ENCODE measurements around the gene EP400. TPM values are rescaled to one million over a fixed set of nuclear protein-coding genes. Genes with fewer than 3 reads are reported as not detected.

The EP400 gene
- total and polyA plus RNA-seq, 8 donors, result 5.2 to 39.8 (median 21.6) TPM

- no peak overlapping the region for H3K27ac ChIP-seq
- H3K4me1 ChIP-seq, result peaks cover 4 to 15% (median 8%) of the 10 kb centered on the region in 4 donors
- no peaks in the 10 kb centered on the region for H3K9me3 ChIP-seq
- no peaks in the 10 kb centered on the region for H3K27me3 ChIP-seq
- no peak for TF ChIP-seq CTCF (IDR thresholded peaks at IDR 0.05)
- 95 to 99% (median 97%) methylated on average over 10 of the region's 10 CpGs for WGBS, 5 donors
- peaks cover 24 to 63% (median 61%) of the 10 kb centered on the region in 4 donors for H3K36me3 ChIP-seq
- no peak overlapping the region for H3K4me3 ChIP-seq
- intact Hi-C loops (cut with DNase I; ENCODE audit: low total_unique reads), result no loop called here
- DNase-seq, result peak in 1 of 2 donors; percentile 1
These were observed 5.9 kb upstream of the EP400 start for GRCh38 chr12:131943876-131944275.

- no peaks in the 10 kb centered on the region for H3K9me3 ChIP-seq
- no peak overlapping the region for H3K4me3 ChIP-seq
- peaks cover 24 to 55% (median 52%) of the 10 kb centered on the region in 4 donors for H3K36me3 ChIP-seq
- DNase-seq, result peak in 1 of 2 donors; percentile 21
- H3K27me3 ChIP-seq, result no peaks in the 10 kb centered on the region
- WGBS, 5 donors, result 89 to 95% (median 93%) methylated on average over 30 to 35 of the region's 35 CpGs
- TF ChIP-seq POLR2A (IDR thresholded peaks at IDR 0.05), result no peak
- TF ChIP-seq CTCF (IDR thresholded peaks at IDR 0.05), result no peak
- no peak for TF ChIP-seq EP300 (IDR thresholded peaks at IDR 0.05)
- TF ChIP-seq POLR2AphosphoS5 (IDR thresholded peaks at IDR 0.05), result no peak
- H3K4me1 ChIP-seq, result peaks cover 9 to 21% (median 13%) of the 10 kb centered on the region in 4 donors
- intact Hi-C loops (cut with DNase I; ENCODE audit: low total_unique reads), result no loop called here
- no peak overlapping the region for H3K27ac ChIP-seq
These were observed 5.0 kb upstream of the EP400 start for GRCh38 chr12:131944601-131945251.

- Histone ChIP-seq H3K4me3 (no peak overlapping the region), H3K36me3 (peaks cover 9 to 35% (median 33%) of the 10 kb centered on the region in 4 donors), H3K9me3 (no peaks in the 10 kb centered on the region), H3K4me1 (peaks cover 15 to 34% (median 27%) of the 10 kb centered on the region in 4 donors), H3K27ac (no peak overlapping the region), H3K27me3 (no peaks in the 10 kb centered on the region)
- intact Hi-C loops (cut with DNase I; ENCODE audit: low total_unique reads), result no loop called here
- DNase-seq, result no peak
- TF ChIP-seq CTCF (IDR thresholded peaks at IDR 0.05) (no peak), POLR2A (IDR thresholded peaks at IDR 0.05) (no peak), EP300 (IDR thresholded peaks at IDR 0.05) (no peak), POLR2AphosphoS5 (IDR thresholded peaks at IDR 0.05) (no peak)
- WGBS, 5 donors, result 60 to 73% (median 68%) methylated on average over 6 of the region's 6 CpGs
These were observed 3.0 kb upstream of the EP400 start for GRCh38 chr12:131946757-131947156.

DNA sequence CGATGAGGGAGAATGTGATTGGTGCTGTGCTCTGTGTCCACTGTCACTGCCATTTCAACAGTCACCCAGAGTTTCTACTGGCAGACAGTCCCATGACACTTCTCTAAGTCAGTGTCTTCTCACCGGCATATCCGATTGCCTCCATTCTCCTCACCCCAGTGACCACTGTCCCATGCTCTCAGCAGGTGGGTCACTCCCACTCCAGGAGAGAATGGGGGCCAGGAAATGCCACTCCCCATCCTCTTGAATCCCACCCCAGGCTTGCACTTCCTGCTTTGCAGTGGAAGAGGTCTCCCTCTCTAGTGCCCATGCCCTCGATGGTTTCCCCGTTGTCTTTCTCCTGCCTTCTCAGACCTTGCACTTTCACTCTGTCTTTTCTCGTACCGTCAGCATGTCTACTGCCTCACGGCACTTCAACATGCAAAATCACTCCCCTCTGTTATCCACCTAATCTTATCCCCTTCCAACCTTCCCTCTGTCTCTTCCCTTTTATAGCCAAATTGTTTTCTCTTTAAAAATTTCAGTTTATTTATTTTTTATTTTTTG is 2.2 kb upstream of the EP400 start:
- Histone ChIP-seq H3K27me3 (no peaks in the 10 kb centered on the region), H3K4me3 (no peak overlapping the region), H3K9me3 (no peaks in the 10 kb centered on the region), H3K4me1 (peaks cover 15 to 42% (median 35%) of the 10 kb centered on the region in 4 donors), H3K27ac (peak overlapping the region in 2 of 5 donors; percentile 12 to 91), H3K36me3 (peaks cover 4 to 28% (median 25%) of the 10 kb centered on the region in 4 donors)
- TF ChIP-seq POLR2AphosphoS5 (IDR thresholded peaks at IDR 0.05) (no peak), CTCF (IDR thresholded peaks at IDR 0.05) (no peak), EP300 (IDR thresholded peaks at IDR 0.05) (no peak), POLR2A (IDR thresholded peaks at IDR 0.05) (no peak)
- no peak for DNase-seq
- 48 to 57% (median 53%) methylated on average over 8 of the region's 8 CpGs for WGBS, 5 donors
- intact Hi-C loops (cut with DNase I; ENCODE audit: low total_unique reads), result no loop called here
